Parathyroid adenoma (tissue), 2 donors: Measurements from ENCODE around the gene EDIL3.

Source experiments
- H2AFZ ChIP-seq: fragments of 300-600 bp; sonication (generic); one replicate; pipeline ENCODE4 v1.7.0; 2017; ENCODE audit warnings: antibody characterized with exemption, mild to moderate bottlenecking
- H3K27ac ChIP-seq: fragments of 300-600 bp; sonication (generic); one replicate; pipeline ENCODE4 v1.7.0; 2017
- H3K27me3 ChIP-seq: fragments of 300-600 bp; sonication (generic); one replicate; pipeline ENCODE4 v1.7.0; 2017; ENCODE audit warnings: low read length; ENCODE audit not compliant: control insufficient read depth, insufficient read depth
- H3K36me3 ChIP-seq: fragments of 300-600 bp; sonication (generic); one replicate; pipeline ENCODE4 v1.7.0; 2017; ENCODE audit warnings: low read length; ENCODE audit not compliant: control insufficient read depth, insufficient read depth
- H3K4me1 ChIP-seq: fragments of 300-600 bp; sonication (generic); one replicate; pipeline ENCODE4 v1.7.0; 2017; ENCODE audit warnings: control low read depth
- H3K4me2 ChIP-seq: fragments of 300-600 bp; sonication (generic); one replicate; pipeline ENCODE4 v1.7.0; 2017; ENCODE audit warnings: low read length
- H3K4me3 ChIP-seq: fragments of 300-600 bp; sonication (generic); one replicate; pipeline ENCODE4 v1.7.0; 2017; ENCODE audit warnings: low read depth, low read length
- H3K79me2 ChIP-seq: fragments of 300-600 bp; sonication (generic); one replicate; pipeline ENCODE4 v1.7.0; 2017; ENCODE audit warnings: control low read depth
- H3K9ac ChIP-seq: fragments of 300-600 bp; sonication (generic); one replicate; pipeline ENCODE4 v1.7.0; 2017; ENCODE audit warnings: mild to moderate bottlenecking
- H3K9me3 ChIP-seq: fragments of 300-600 bp; sonication (generic); one replicate; pipeline ENCODE4 v1.7.0; 2017; ENCODE audit warnings: low read length; ENCODE audit not compliant: control insufficient read depth
- CTCF ChIP-seq: fragments of 300-600 bp; sonication (generic); IDR thresholded peaks from one replicate; pipeline ENCODE4 v1.7.0; 2017; ENCODE audit warnings: antibody characterized with exemption, mild to moderate bottlenecking
- donor health status: primary hyperparathyroidism.

The EDIL3 gene

GRCh38 chr5:83925955-83926337, 458.7 kb downstream of the EDIL3 start:
- Histone ChIP-seq H3K4me2 (no peak overlapping the region), H3K27me3 (no peaks in the 10 kb centered on the region), H3K27ac (no peak overlapping the region), H3K4me1 (no peaks in the 10 kb centered on the region), H3K4me3 (no peak overlapping the region), H3K79me2 (no peaks in the 10 kb centered on the region), H3K36me3 (no peaks in the 10 kb centered on the region), H3K9ac (no peak overlapping the region), H2AFZ (peak overlapping the region; percentile 34), H3K9me3 (no peaks in the 10 kb centered on the region)
- TF ChIP-seq CTCF = no peak

GRCh38 chr5:83925321-83925954, 459.2 kb downstream of the EDIL3 start:
- no peaks in the 10 kb centered on the region for H3K27me3 ChIP-seq
- no peak for TF ChIP-seq CTCF
- no peak overlapping the region for H3K9ac ChIP-seq
- no peaks in the 10 kb centered on the region for H3K79me2 ChIP-seq
- no peaks in the 10 kb centered on the region for H3K4me1 ChIP-seq
- no peak overlapping the region for H3K27ac ChIP-seq
- no peak overlapping the region for H3K4me2 ChIP-seq
- peak overlapping the region; percentile 34 for H2AFZ ChIP-seq
- H3K36me3 ChIP-seq = no peaks in the 10 kb centered on the region
- no peaks in the 10 kb centered on the region for H3K9me3 ChIP-seq
- H3K4me3 ChIP-seq = no peak overlapping the region

GRCh38 chr5:83924891-83925290, 459.8 kb downstream of the EDIL3 start:
- Histone ChIP-seq H3K27ac (no peak overlapping the region), H3K4me2 (no peak overlapping the region), H3K79me2 (no peaks in the 10 kb centered on the region), H3K27me3 (no peaks in the 10 kb centered on the region), H3K9me3 (no peaks in the 10 kb centered on the region), H3K4me1 (no peaks in the 10 kb centered on the region), H3K36me3 (no peaks in the 10 kb centered on the region), H3K4me3 (no peak overlapping the region), H2AFZ (no peak overlapping the region), H3K9ac (no peak overlapping the region)
- TF ChIP-seq CTCF = no peak

DNA sequence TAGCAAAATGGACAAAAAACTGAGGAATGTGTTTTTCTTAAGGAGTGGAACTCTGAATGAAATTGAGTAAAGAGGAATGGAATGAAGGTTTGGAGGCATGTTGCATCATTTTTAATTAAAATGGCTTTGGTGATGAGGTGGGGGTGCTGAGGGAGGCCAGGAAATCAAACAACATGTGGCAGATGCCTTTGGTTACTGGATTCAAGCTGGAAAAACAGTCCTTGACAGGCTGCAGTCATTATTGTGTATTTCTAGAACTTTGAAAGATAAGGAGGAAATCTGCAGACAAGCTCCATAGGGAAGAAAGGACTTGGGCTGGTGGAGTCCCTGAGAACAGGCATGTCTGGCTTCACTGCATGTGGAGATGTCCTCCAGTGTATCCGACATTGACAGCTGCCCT, 460.5 kb downstream of the EDIL3 start:
- H3K79me2 ChIP-seq = no peaks in the 10 kb centered on the region
- no peak for TF ChIP-seq CTCF
- H3K4me1 ChIP-seq = no peaks in the 10 kb centered on the region
- no peak overlapping the region for H3K4me3 ChIP-seq
- H3K9ac ChIP-seq = no peak overlapping the region
- H3K9me3 ChIP-seq = no peaks in the 10 kb centered on the region
- no peak overlapping the region for H3K4me2 ChIP-seq
- no peaks in the 10 kb centered on the region for H3K36me3 ChIP-seq
- H3K27me3 ChIP-seq = no peaks in the 10 kb centered on the region
- H2AFZ ChIP-seq = no peak overlapping the region
- no peak overlapping the region for H3K27ac ChIP-seq

DNA sequence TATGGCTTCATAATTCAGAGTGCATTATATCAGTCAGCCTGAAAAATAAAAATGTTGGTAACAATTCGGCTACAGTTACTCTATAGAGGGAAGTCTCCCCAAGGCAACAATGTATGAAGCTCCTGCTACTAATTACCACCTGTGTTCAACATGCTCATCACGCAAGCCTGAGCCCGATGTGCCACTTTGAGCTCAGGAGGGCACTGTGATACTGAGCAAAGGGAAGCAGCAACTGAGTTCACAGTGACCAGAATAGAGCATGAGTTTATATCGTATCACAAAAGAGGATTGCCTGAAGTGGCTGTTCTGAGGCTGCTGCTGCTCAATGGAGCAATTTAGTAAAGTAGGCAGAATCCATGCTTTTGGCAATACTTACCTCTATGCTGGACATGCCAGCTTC, 462.0 kb downstream of the EDIL3 start:
- no peak overlapping the region for H3K9ac ChIP-seq
- H3K79me2 ChIP-seq = no peaks in the 10 kb centered on the region
- no peaks in the 10 kb centered on the region for H3K36me3 ChIP-seq

More for the DNA sequence above, 462.0 kb downstream of the EDIL3 start:
- Histone ChIP-seq H3K27ac (no peak overlapping the region), H3K27me3 (no peaks in the 10 kb centered on the region), H3K4me3 (no peak overlapping the region), H3K4me2 (no peak overlapping the region), H2AFZ (no peak overlapping the region), H3K4me1 (no peaks in the 10 kb centered on the region), H3K9me3 (no peaks in the 10 kb centered on the region)
- no peak for TF ChIP-seq CTCF
